HG02623 (cell line): ENCODE results near the gene SHB.

ENCODE experiments used
- ATAC-seq: cut with Tn5 transposase; IDR thresholded peaks from one replicate; pipeline ENCODE4 v1.9.1; 2021; ENCODE audit warnings: moderate library complexity; ENCODE audit not compliant: unreplicated experiment

SHB gene

GRCh38 chr9:37972351-37972848, 96.6 kb downstream of the SHB start:
- no peak for ATAC-seq

- no peak for ATAC-seq
These were observed 97.3 kb downstream of the SHB start for GRCh38 chr9:37971691-37972090.

GRCh38 chr9:37971108-37971459, 97.9 kb downstream of the SHB start:
- no peak for ATAC-seq

GRCh38 chr9:37970301-37971107, 98.5 kb downstream of the SHB start:
- ATAC-seq: no peak

- ATAC-seq: no peak
These were observed 99.3 kb downstream of the SHB start for GRCh38 chr9:37969558-37970300.

GRCh38 chr9:37969130-37969529, 99.9 kb downstream of the SHB start:
- ATAC-seq: no peak

- no peak for ATAC-seq
These were observed 100.8 kb downstream of the SHB start for GRCh38 chr9:37968228-37968701.

- ATAC-seq: no peak
These were observed 101.3 kb downstream of the SHB start for GRCh38 chr9:37967761-37968080.

- no peak for ATAC-seq
These were observed 101.8 kb downstream of the SHB start for GRCh38 chr9:37967014-37967760.

GRCh38 chr9:37966412-37967013, 102.5 kb downstream of the SHB start:
- no peak for ATAC-seq

GRCh38 chr9:37965676-37966345, 103.2 kb downstream of the SHB start:
- peak; percentile 57 for ATAC-seq

- ATAC-seq: no peak
These were observed 103.9 kb downstream of the SHB start for GRCh38 chr9:37965116-37965515.

GRCh38 chr9:37964740-37965081, 104.3 kb downstream of the SHB start:
- no peak for ATAC-seq

- no peak for ATAC-seq
These were observed 104.9 kb downstream of the SHB start for GRCh38 chr9:37963936-37964739.

GRCh38 chr9:37961351-37961750, 107.7 kb downstream of the SHB start:
- no peak for ATAC-seq

- ATAC-seq: no peak
These were observed 108.4 kb downstream of the SHB start for GRCh38 chr9:37960631-37961030.

GRCh38 chr9:37959976-37960375, 109.1 kb downstream of the SHB start:
- no peak for ATAC-seq

GRCh38 chr9:37958154-37958553, 110.9 kb downstream of the SHB start:
- ATAC-seq: no peak

- no peak for ATAC-seq
These were observed 111.4 kb downstream of the SHB start for GRCh38 chr9:37957664-37957953.
